ENCODE results near the gene CTLA4. TPM values are rescaled to one million over a fixed set of nuclear protein-coding genes. Genes with fewer than 3 reads are reported as not detected.
A peak's percentile ranks its signal among the peaks of the same experiment; 100 is the strongest.

CTLA4 gene
- total and polyA plus RNA-seq, 7 experiments from 2014 or later: 1.9 to 36.7 (median 10.7) TPM

- ChIA-PET POLR2A (interaction anchor here (0.7 kb wide), 1 partner anchor 34 kb away, joined by 3 read pairs; no protein-coding TSS in a partner anchor), CTCF (interaction anchor here (0.8 kb wide), 1 partner anchor 17 kb away, joined by 3 read pairs; no protein-coding TSS in a partner anchor)
- Mint-ChIP-seq H3K4me1 (peaks cover 0 to 68% (median 7%) of the 10 kb centered on the region in 7 donors), H3K27me3 (peaks cover 0 to 6% (median 0%) of the 10 kb centered on the region in 5 donors), H3K9me3 (peaks cover 0 to 9% (median 0%) of the 10 kb centered on the region in 11 donors), H3K27ac (peak overlapping the region in 1 of 9 donors; percentile 77), H3K36me3 (peaks cover 0 to 16% (median 0%) of the 10 kb centered on the region in 5 donors), H3K4me3 (peak overlapping the region in 1 of 10 donors; percentile 44)
- Histone ChIP-seq H3K4me1 (ENCODE audit: control insufficient read depth in 2 of 2, insufficient read depth in 2 of 2, low read length in 2 of 2) (no peaks in the 10 kb centered on the region), H3K27me3 (ENCODE audit: control insufficient read depth in 2 of 2, insufficient read depth in 2 of 2, low read length in 2 of 2) (no peaks in the 10 kb centered on the region), H3K4me3 (ENCODE audit: low read length) (no peak overlapping the region), H3K36me3 (ENCODE audit: control insufficient read depth in 2 of 3, insufficient read depth in 3 of 3, low read length in 3 of 3) (no peaks in the 10 kb centered on the region), H3K27ac (ENCODE audit: low read depth, low read length) (no peak overlapping the region), H3K9me3 (ENCODE audit: control insufficient read depth in 2 of 3, low read length in 3 of 3) (no peaks in the 10 kb centered on the region)
- intact Hi-C loops (cut with micrococcal nuclease): loop anchor here in 1 of 2 donors (1.0 to 5.0 kb wide), 2 partner anchors 23 to 152 kb away; no protein-coding TSS in a partner anchor
- ATAC-seq: no peak
- DNase-seq: no peak
Observed at GRCh38 chr2:203893840-203894239, 26.3 kb downstream of the CTLA4 start.

GRCh38 chr2:203894262-203894661, 26.7 kb downstream of the CTLA4 start:
- no peaks in the 10 kb centered on the region for H3K27me3 ChIP-seq (ENCODE audit: control insufficient read depth in 2 of 2, insufficient read depth in 2 of 2, low read length in 2 of 2)
- ATAC-seq (no peak), DNase-seq (no peak)
- H3K4me1 ChIP-seq (ENCODE audit: control insufficient read depth in 2 of 2, insufficient read depth in 2 of 2, low read length in 2 of 2): no peaks in the 10 kb centered on the region
- intact Hi-C loops (cut with micrococcal nuclease): loop anchor here in 1 of 2 donors (1.0 to 5.0 kb wide), 2 partner anchors 23 to 152 kb away; no protein-coding TSS in a partner anchor
- Mint-ChIP-seq H3K4me3 (peak overlapping the region in 1 of 10 donors; percentile 44), H3K27me3 (peaks cover 0 to 6% (median 0%) of the 10 kb centered on the region in 5 donors), H3K9me3 (peaks cover 0 to 10% (median 0%) of the 10 kb centered on the region in 11 donors), H3K36me3 (peaks cover 0 to 17% (median 0%) of the 10 kb centered on the region in 5 donors), H3K27ac (peak overlapping the region in 1 of 9 donors; percentile 77), H3K4me1 (peaks cover 0 to 69% (median 7%) of the 10 kb centered on the region in 7 donors)
- POLR2A ChIA-PET: interaction anchor here (0.7 kb wide), 1 partner anchor 34 kb away, joined by 3 read pairs; no protein-coding TSS in a partner anchor
- CTCF ChIA-PET: interaction anchor here (0.6 to 1.0 kb wide), 4 partner anchors 18 to 79 kb away, joined by 3 to 4 read pairs (median 3); no protein-coding TSS in a partner anchor
- H3K9me3 ChIP-seq (ENCODE audit: control insufficient read depth in 2 of 3, low read length in 3 of 3): no peaks in the 10 kb centered on the region
- H3K27ac ChIP-seq (ENCODE audit: low read depth, low read length): no peak overlapping the region
- H3K36me3 ChIP-seq (ENCODE audit: control insufficient read depth in 2 of 3, insufficient read depth in 3 of 3, low read length in 3 of 3): no peaks in the 10 kb centered on the region
- no peak overlapping the region for H3K4me3 ChIP-seq (ENCODE audit: low read length)

DNA sequence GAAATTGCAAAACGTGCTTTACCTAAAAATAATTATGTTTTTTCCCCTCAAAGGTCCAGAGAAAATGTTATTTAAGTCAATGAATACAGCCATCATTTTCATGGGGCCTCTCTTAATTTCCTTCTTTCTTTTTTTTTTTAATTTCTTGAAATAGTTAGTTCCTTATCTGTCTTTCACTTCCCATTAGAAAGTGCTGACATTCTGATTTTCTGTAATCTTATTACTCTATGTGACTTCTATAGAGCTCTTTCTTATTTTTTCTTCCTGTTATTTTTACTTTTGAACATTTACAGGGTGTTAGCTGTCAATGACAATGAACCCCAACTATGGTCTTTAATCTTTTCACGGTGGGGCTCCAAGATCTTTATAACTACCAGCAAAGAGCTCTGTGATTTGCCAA, 30.0 kb downstream of the CTLA4 start:
- intact Hi-C loops (cut with micrococcal nuclease): loop anchor here in 1 of 2 donors (2.0 kb wide), 1 partner anchor 19 kb away; no protein-coding TSS in a partner anchor
- DNase-seq (no peak), ATAC-seq (peak; percentile 55)
- Mint-ChIP-seq H3K27me3 (no peaks in the 10 kb centered on the region), H3K4me3 (no peak overlapping the region), H3K4me1 (peaks cover 0 to 44% (median 6%) of the 10 kb centered on the region in 7 donors), H3K36me3 (peaks cover 5 to 39% (median 16%) of the 10 kb centered on the region in 5 donors), H3K9me3 (peaks cover 5 to 21% (median 14%) of the 10 kb centered on the region in 11 donors), H3K27ac (no peak overlapping the region)
- no peaks in the 10 kb centered on the region for H3K36me3 ChIP-seq (ENCODE audit: control insufficient read depth in 2 of 3, insufficient read depth in 3 of 3, low read length in 3 of 3)
- H3K4me1 ChIP-seq (ENCODE audit: control insufficient read depth in 2 of 2, insufficient read depth in 2 of 2, low read length in 2 of 2): no peaks in the 10 kb centered on the region
- no peak overlapping the region for H3K27ac ChIP-seq (ENCODE audit: low read depth, low read length)
- POLR2A ChIA-PET: interaction anchor here (1.0 to 1.9 kb wide), 3 partner anchors 11 to 27 kb away, joined by 4 to 5 read pairs (median 4); no protein-coding TSS in a partner anchor
- CTCF ChIA-PET: interaction anchor here (0.7 kb wide), 2 partner anchors 81 to 175 kb away, joined by 3 to 4 read pairs; no protein-coding TSS in a partner anchor
- no peak overlapping the region for H3K4me3 ChIP-seq (ENCODE audit: low read length)
- peaks cover 0 to 9% (median 5%) of the 10 kb centered on the region in 3 experiments for H3K9me3 ChIP-seq (ENCODE audit: control insufficient read depth in 2 of 3, low read length in 3 of 3)
- H3K27me3 ChIP-seq (ENCODE audit: control insufficient read depth in 2 of 2, insufficient read depth in 2 of 2, low read length in 2 of 2): no peaks in the 10 kb centered on the region

DNA sequence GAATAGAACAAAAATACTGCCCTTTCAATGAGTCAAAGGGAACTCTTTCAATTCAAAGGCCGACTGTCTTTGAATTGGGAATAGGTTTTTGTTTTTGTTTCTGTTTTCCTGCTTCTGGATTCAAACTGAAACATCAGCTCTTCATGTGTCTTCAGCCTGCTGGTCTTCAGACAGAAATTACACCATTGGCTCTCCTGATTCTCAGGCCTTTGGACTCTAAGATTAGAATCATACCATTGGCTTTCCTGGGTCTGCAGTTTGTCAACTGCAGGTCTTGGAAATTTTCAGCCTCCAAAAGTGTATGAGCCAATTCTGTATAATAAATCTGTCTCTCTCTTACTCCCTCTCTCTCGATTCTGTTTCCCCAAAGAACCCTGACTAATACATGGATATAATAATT, 31.1 kb downstream of the CTLA4 start:
- Histone ChIP-seq H3K27ac (ENCODE audit: low read depth, low read length) (no peak overlapping the region), H3K4me1 (ENCODE audit: control insufficient read depth in 2 of 2, insufficient read depth in 2 of 2, low read length in 2 of 2) (no peaks in the 10 kb centered on the region), H3K4me3 (ENCODE audit: low read length) (no peak overlapping the region), H3K9me3 (ENCODE audit: control insufficient read depth in 2 of 3, low read length in 3 of 3) (peaks cover 0 to 9% (median 8%) of the 10 kb centered on the region in 3 experiments), H3K36me3 (ENCODE audit: control insufficient read depth in 2 of 3, insufficient read depth in 3 of 3, low read length in 3 of 3) (no peaks in the 10 kb centered on the region), H3K27me3 (ENCODE audit: control insufficient read depth in 2 of 2, insufficient read depth in 2 of 2, low read length in 2 of 2) (no peaks in the 10 kb centered on the region)
- Mint-ChIP-seq H3K36me3 (peaks cover 5 to 45% (median 17%) of the 10 kb centered on the region in 5 donors), H3K9me3 (peaks cover 5 to 31% (median 17%) of the 10 kb centered on the region in 11 donors), H3K4me3 (no peak overlapping the region), H3K4me1 (peaks cover 0 to 40% (median 6%) of the 10 kb centered on the region in 7 donors), H3K27ac (no peak overlapping the region), H3K27me3 (no peaks in the 10 kb centered on the region)
- ChIA-PET POLR2A (interaction anchor here (1.0 to 1.9 kb wide), 2 partner anchors 12 to 29 kb away, joined by 4 to 5 read pairs; no protein-coding TSS in a partner anchor), CTCF (no interaction called here)
- DNase-seq (no peak), ATAC-seq (no peak)
- intact Hi-C loops (cut with micrococcal nuclease): no loop called here

DNA sequence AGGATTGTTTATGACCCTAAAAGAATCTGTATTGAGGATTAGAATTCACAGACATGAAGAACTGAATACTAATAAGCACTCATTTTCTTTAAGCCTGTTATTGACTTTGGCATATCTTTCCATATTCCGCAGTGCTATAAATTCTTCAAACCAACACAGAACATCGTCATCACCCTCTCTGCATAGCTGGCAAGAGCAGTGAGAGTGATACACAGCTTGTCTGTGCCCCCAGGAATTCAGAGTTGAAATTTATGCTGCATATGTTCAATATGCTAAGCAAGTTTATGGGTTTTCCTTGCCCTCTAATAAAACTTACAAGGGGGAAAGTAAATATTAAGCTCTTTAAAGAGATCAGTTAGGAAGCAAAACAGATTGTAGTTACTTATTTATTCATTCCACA, 32.7 kb downstream of the CTLA4 start:
- CTCF ChIA-PET: interaction anchor here (0.6 to 1.6 kb wide), 4 partner anchors 9 to 416 kb away, joined by 3 to 7 read pairs (median 4); no protein-coding TSS in a partner anchor
- no peak overlapping the region for H3K4me3 Mint-ChIP-seq
- intact Hi-C loops (cut with micrococcal nuclease): loop anchor here in 1 of 2 donors (10.0 kb wide), 2 partner anchors 675 to 1325 kb away; no protein-coding TSS in a partner anchor

GRCh38 chr2:203904022-203904421, 36.5 kb downstream of the CTLA4 start:
- Mint-ChIP-seq H3K36me3 (peaks cover 5 to 45% (median 17%) of the 10 kb centered on the region in 5 donors), H3K9me3 (peaks cover 5 to 39% (median 18%) of the 10 kb centered on the region in 11 donors), H3K4me1 (peaks cover under 1 to 12% (median 1%) of the 10 kb centered on the region in 7 donors), H3K27me3 (no peaks in the 10 kb centered on the region), H3K4me3 (no peak overlapping the region), H3K27ac (no peak overlapping the region)
- no peaks in the 10 kb centered on the region for H3K36me3 ChIP-seq (ENCODE audit: control insufficient read depth in 2 of 3, insufficient read depth in 3 of 3, low read length in 3 of 3)
- H3K4me3 ChIP-seq (ENCODE audit: low read length): no peak overlapping the region
- no peaks in the 10 kb centered on the region for H3K27me3 ChIP-seq (ENCODE audit: control insufficient read depth in 2 of 2, insufficient read depth in 2 of 2, low read length in 2 of 2)
- intact Hi-C loops (cut with micrococcal nuclease): loop anchor here in 1 of 2 donors (10.0 kb wide), 2 partner anchors 679 to 1329 kb away; no protein-coding TSS in a partner anchor
- no peak overlapping the region for H3K27ac ChIP-seq (ENCODE audit: low read depth, low read length)
- no peak for DNase-seq
- ChIA-PET CTCF (no interaction called here), POLR2A (no interaction called here)
- no peak for ATAC-seq
- peaks cover 0 to 9% (median 8%) of the 10 kb centered on the region in 3 experiments for H3K9me3 ChIP-seq (ENCODE audit: control insufficient read depth in 2 of 3, low read length in 3 of 3)
- peaks cover 0 to 2% of the 10 kb centered on the region in 2 donors for H3K4me1 ChIP-seq (ENCODE audit: control insufficient read depth in 2 of 2, insufficient read depth in 2 of 2, low read length in 2 of 2)

More for the DNA sequence above, 32.7 kb downstream of the CTLA4 start:
- Mint-ChIP-seq H3K27ac (no peak overlapping the region), H3K36me3 (peaks cover 5 to 51% (median 17%) of the 10 kb centered on the region in 5 donors), H3K9me3 (peaks cover 5 to 39% (median 18%) of the 10 kb centered on the region in 11 donors), H3K27me3 (no peaks in the 10 kb centered on the region), H3K4me1 (peaks cover 0 to 27% (median 6%) of the 10 kb centered on the region in 7 donors)
- Histone ChIP-seq H3K27me3 (ENCODE audit: control insufficient read depth in 2 of 2, insufficient read depth in 2 of 2, low read length in 2 of 2) (no peaks in the 10 kb centered on the region), H3K4me1 (ENCODE audit: control insufficient read depth in 2 of 2, insufficient read depth in 2 of 2, low read length in 2 of 2) (no peaks in the 10 kb centered on the region), H3K9me3 (ENCODE audit: control insufficient read depth in 2 of 3, low read length in 3 of 3) (peaks cover 0 to 9% (median 8%) of the 10 kb centered on the region in 3 experiments), H3K27ac (ENCODE audit: low read depth, low read length) (no peak overlapping the region), H3K4me3 (ENCODE audit: low read length) (no peak overlapping the region), H3K36me3 (ENCODE audit: control insufficient read depth in 2 of 3, insufficient read depth in 3 of 3, low read length in 3 of 3) (no peaks in the 10 kb centered on the region)
- DNase-seq: no peak
- POLR2A ChIA-PET: interaction anchor here (0.7 to 0.8 kb wide), 2 partner anchors 33 to 336 kb away, joined by 3 read pairs; partner anchors contain the start of gene CTLA4
- ATAC-seq: no peak
